Measurements from ENCODE around the gene DENND4B.

DENND4B gene

DNA sequence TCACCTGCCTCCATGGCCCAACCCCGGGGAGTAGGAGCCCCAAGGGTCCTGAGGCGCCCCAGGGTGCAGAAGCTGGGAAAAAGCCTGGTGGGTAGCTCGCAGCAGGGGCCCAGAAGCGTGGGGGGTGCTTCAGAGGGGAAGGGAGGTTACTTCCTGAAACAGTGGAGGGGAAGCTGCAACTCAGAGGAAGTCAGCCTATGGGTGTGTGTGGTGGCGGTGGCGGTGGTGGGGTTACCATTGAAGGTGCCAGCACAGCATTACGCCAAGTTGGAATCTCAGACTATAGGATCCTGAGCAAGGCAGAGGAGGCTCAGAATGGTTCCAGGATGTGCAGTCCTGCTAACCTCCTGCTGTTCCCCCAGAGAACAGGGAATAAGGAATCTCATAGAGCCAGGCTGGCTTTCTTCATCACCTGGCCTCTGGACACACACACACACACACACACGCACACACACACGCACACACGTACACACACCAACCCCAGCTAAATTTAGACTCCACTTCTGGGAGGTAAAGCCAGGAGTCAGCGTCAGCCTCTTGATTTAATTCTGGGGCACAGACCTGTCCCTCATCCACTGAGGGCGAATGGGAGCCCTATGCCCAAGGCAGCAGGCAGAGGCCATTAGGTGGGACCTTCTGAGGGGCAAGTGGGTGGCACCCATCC is 1.3 kb downstream of the DENND4B start:
- no peak for DNase-seq (ENCODE audit: low spot score)

DNA sequence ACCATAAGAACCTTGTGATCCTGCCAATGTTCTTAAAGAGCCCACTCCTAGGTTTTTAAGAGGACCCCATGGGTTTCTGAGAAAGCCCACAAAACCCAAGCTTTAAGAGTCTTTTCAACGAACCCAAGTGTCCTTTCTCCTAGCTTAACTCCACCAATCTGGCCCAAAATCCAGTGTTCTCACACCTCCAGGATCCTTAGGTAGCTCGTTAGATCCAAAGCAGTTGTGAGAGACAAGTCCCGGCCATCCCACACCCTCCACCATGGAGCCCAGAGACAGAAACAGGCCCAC is 1.7 kb downstream of the DENND4B start:
- DNase-seq (ENCODE audit: low spot score), result no peak

DNA sequence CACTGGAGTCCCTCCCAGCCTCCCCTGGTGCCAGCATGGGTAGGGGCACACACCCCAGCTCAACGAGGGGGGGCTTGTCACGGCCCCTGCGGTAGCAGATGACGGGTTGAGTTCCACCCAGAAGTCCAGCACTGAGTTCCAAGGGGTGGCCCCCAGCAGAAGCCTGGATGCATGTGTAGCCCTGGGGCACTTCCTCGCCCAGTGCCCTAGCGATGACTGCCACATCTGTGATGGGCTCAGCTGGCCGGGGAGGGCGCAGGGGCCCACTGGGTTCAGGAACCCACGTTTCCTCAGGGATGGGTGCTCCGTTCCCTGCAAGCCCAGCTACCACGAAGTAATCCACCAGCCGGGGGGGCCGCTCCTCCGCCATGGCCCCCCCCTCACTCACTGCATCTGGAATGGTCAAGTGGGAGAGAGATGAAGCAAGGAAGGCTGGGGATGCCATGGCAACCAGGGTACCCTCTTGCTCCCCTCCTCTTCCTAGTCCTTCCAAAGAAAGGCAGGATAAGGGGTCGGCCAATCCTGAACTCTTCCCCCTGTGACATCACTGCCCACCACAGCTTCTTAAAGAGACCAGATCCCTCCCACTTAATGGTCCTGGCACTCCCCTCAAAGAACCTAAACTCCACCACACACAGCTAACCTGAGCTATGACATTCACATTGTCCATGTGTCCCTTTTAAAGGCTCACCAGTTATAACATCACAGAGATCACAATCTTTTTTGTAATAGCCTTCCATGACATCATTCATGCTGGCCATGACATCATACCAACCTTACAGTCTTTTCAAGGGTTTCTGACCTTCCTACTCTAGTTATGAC is 2.3 kb downstream of the DENND4B start:
- DNase-seq (ENCODE audit: low spot score), result no peak

DNA sequence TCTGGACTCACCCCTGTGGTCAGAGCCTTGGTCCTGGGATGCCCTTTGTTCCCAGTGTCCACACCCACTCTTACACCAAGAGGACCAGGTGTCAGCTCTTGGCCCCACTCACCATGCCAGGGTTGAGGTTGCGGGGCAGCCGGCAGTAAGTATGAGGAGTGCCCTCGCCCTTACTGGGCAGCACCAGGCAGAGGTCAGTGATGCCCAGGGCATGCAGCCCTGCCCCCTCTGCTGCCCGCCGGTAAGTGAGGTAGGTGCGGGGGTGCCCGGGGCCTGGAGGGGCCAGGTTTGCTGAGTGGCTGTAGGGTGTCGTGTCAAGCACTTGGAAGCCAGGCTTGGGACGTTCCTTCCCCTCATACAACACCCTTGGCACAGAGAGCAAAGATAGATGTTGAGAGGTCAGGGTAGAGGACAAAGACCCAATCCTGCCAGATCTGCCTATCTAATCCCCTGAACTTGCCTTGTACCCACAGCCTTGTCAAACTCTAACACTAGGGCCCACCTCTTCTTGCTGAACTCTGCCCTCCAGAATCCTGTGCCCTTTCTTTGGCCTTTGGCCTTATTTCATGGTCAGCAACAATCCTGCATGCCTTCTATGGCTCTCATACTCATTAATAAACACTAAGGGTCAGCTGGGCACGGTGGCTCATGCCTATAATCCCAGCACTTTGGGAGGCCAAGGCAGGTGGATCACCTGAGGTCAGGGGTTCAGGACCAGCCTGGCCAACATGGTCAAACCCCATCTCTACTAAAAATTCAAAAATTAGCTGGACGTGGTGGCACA is 3.6 kb downstream of the DENND4B start:
- no peak for DNase-seq (ENCODE audit: low spot score)

DNA sequence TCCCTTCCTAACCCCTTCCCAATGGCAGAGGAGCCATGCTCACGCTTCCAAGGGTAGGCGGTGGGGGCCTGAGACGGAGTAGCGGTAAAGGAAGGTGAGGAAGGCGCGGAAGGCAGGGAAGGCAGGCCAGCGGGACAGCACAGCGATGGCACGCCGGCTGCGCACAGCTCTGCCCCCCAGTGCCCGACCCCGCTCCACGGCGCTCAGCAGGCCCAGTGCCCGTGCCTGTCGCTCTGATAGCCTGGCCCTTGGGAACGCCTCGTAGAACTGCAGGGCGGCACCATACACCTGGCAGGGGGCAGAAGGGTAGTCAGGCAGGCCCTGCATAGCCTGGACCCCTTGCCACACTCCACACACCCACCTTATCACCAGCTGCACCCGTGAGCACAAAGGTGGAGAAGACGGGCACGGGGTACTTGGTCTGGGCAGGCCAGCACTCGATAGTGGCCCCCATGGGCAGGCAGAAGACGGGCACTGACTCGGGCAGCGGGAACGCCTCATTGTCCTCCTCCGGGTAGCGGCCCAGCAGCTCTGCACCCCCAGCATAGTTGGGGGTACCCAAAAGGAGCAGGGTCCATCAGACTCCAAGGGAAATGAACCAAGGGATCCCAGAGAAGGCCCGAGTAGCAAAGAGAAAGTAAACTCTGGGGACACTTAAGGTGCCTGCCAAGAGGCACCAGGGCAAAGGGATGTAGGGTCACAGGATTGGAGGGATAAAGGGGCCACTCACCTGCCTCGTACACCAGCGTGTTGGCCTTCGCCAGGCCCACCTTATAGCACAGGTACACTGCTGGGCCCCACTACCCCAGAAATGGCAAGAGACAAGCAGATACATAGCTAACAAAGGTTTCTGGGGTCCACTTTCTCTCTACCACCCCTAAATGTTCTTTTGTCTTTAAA is 4.4 kb downstream of the DENND4B start:
- DNase-seq (ENCODE audit: low spot score), result no peak

DNA sequence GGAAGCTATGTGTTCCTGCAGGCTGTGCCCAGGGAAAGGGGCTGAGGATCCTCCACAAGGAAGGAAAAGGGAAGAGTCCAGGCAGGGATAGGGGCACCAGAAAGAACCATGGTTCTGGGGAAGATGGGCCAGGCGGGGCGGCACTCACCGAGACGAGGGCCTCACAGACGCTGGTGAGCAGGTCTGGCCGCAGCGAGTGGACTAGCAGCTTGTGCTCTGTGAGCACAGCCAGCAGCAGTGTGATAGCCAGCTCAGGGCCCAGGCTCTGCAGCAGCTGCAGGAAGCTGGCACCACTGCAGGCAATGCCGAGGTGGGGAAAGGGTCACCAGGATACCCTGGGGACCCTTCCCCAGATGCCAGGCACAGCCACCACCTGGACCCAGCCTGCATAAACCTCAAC is 5.8 kb downstream of the DENND4B start:
- no peak for DNase-seq (ENCODE audit: low spot score)

DNA sequence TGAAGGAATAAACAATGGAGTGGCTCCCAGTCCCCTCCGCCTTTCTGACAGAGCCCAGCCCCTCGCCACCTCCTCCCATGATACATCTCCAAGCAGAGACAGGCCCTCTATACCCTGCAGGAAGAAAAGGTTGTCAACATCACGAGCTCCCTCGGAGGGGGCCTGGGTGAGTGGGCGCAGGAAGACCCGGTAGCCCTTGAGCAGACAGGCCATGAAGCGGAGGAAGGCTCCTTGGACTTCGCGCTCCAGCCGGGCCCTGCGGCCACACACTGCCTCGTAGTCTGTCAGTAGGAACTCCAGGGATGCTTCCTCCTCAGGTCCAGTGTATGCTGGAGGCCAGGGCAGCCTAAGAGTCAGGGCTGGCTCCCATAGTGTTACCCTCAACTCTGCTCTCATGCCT is 7.0 kb downstream of the DENND4B start:
- DNase-seq (ENCODE audit: low spot score), result no peak

DNA sequence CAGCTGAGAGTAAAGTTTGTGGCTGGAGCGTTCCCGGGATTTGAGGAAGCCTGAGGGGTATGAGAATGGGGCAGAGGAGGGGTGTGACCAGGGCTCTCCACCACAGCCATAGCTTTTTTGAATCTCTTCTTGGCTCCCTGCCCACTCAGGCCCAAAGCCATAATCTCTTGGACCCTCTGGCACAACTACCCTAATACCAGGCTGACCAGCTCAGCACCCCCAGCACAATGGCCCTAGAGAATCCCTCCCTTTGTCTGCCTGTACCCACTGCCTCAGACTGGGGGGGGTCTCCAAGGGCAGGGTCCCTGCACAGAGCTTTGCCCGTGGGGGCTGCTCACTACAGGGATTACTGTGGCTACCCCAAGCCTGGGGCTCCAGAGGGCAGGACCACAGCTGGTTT is 7.5 kb downstream of the DENND4B start:
- DNase-seq (ENCODE audit: low spot score), result no peak

DNA sequence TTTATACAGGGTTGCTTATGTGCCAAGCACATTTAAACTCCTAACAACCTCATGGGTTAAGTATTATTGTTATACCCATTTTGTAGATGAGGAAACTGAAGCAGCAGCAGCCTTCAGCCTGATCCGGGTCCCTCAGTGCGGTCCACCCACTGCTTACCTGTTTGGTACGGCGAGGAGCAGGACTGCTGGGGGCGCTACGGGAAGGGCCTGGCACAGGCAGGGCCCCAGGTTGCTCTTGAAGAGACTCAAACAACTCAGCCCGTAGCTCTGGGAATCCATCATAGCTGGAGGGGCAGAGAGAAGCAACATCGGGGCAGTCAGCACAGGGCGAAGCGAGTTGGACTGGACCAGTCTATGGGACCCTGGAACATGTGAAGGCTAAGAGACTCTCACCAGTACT is 9.2 kb downstream of the DENND4B start:
- no peak for DNase-seq (ENCODE audit: low spot score)

DNA sequence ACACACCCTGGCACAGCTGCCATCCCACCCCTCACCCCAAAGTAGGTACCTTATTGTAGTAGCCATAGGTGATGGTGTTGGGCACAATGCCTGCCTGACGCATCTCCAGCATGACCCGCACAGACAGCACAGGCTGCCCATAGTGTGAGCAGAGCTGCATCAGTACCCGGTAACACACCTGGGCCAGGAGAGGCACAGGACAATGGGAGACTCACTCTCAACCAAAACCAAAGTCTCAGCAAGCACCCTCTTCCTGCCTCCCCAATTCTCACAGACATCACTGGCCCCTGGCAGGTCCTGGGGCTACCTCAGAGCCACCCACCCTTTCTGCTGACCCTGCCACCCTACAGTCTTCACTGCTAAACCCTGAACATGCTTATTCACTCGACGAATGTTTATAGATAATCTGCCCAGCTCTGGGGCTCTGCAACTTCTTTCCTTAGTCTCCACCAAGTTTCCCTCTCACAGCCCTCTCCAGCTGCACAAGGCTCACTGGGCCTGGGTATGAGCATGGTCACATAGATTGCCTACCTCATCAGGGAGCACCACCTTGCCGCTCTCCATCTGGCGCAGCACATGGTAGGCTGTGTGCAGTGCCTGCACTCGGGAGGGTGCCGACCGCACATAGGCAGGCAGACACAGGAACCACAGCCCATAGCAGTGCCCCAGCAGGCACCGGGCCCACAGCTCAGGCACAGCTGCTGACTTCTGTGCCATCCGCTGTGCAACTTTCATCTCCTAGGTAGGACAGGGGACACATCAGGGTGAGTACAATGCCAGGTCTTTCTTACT is 10.3 kb downstream of the DENND4B start:
- peak; percentile 56 for DNase-seq (ENCODE audit: low spot score)

DNA sequence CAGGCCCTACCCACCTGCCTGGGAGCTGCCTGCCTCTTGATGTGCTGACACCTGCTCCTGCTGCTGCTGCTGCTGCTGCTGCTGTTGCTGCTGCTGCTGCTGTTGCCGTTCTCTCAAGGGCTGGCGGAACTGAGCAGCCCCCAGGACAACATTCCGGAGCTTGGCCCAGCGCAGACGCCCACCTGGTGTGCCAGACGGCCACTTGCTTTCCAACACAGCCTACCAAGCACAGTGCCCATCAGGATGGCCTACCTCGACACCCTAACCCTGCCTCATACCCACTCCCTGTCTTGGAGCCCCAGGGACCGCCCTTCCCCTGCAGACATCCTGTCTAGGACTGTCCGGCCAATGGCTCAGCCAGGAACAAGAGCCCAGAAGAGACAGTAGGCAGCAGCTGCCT is 11.8 kb downstream of the DENND4B start:
- DNase-seq (ENCODE audit: low spot score), result no peak

DNA sequence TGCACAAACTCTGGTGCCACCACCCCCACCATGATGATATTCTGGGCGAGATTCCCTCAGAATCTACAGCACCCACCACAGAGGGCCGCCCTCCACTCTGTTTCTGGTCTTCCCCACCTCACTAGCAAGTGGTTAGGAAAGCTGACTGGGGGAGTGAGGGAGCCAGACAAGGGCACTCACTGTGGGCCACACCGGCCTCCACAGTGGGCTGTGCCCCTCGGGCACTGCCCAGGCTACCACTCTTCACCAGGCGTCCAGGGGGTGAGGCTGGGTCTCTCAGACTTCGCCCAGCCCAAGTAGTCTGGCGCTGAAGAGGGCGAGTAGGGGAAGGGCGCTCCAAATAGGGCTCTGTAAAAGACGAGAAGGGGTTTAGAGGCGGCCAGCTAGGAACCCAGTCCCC is 12.6 kb downstream of the DENND4B start:
- DNase-seq (ENCODE audit: low spot score), result no peak

DNA sequence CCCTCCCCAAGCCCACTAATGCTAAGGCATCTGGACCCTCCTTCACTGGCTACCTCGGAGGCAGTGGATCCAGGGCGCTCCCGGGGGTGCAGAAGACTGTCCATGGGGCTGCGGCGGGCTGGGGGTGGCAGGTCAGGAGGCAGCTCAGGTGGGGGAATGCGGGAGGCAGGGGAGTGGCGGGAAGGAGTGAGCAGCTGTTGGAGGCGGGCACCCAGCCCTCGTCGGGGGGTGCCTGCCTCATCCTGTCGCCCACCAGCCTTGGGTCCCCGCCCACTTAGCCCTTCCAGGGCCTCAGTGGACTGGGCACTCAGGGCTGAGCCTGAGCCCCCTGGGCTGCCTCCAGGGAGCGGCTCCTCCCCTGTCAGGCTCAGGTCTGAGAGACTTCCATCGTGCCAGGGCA is 13.1 kb downstream of the DENND4B start:
- no peak for DNase-seq (ENCODE audit: low spot score)

DNA sequence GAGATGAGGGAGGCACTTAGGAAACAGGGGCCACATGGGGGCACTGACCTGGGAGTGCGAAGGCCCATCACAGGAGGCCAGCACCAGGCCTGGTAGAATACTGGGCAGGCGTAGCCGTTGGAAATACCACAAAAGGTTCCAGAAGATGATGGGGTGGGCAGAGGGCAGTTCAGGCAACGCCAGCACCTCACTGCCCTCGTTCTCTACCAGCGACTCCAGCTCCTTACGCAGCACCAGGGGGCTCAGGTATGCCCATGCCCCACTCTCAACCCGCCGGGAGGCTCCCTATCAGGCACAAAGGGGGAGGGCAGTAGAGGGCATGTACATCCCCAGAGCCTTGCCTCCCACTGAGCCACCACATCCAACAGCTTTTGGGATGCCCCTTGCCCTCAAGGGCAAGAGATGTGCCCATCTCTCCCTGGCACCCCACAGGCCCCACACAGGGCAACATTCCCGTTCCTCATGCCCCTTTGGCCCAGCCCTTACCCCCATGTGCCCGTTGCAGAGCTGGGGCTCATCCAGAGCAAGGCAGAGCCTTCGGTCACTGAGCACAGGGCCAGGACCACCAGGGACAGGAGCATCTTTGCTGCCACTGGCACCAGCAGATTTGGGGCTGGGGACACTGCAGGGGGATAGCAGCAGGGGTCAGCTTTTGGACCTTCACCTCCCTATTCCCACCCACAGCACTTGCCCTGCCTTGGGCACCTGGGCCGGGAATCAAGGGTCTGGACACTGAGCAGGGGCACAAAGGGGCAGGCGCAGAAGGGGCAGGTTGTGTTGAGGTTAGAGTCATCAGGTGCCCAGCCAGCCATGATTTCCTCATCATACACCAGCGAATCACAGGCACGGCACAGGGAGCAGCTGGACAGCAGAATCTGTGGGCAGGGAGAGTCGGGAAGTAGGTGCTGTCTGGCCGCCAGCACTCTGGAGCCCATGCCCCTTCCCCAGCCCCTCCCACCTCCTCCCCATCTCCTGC is 14.1 kb downstream of the DENND4B start:
- DNase-seq (ENCODE audit: low spot score), result no peak

DNA sequence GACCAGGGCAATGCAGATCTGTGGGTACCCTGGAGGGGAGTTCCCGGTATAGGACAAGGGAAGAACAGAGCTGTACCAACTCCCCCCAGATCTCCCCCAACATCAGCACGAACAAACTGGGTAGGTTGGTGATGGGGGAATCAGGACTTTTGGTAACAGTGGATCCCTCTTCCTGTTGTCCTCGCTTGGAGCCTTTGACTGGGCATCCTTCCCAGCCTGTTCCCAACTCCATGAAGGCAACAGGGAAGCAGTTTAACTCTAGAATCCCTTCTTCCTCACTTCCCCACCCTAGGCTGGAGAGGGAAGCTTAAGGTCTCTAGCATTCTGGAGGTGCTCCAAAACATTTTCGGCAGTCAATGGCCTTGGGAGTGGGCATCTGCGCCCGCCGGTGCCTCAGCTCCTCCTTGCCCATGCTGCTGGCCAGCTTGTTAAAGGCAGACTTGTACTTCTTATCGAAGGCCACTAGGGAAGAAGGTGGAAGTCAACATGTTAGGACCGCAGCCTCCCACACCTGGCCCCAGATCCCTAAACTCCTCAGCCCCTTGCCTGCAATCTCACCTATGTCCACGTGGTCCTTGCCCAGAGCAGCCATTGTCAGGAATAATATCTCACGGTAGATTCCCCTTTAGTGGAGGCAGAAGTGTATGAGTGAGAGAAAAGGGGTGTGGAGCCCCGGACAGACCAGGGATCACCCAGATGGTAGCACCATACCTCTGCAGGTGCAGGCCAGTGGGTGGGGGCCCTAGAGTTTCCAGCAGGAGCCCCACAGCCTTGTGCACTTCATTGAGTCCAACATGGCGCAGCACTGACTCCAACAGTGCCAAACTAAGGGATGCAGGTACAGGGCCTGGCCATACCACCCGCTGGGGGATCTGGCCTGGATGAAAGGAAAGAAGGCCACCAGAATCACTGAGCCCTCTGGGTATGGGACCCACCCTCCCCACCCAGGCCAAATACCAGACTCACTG is 16.3 kb downstream of the DENND4B start:
- DNase-seq (ENCODE audit: low spot score), result no peak

DNA sequence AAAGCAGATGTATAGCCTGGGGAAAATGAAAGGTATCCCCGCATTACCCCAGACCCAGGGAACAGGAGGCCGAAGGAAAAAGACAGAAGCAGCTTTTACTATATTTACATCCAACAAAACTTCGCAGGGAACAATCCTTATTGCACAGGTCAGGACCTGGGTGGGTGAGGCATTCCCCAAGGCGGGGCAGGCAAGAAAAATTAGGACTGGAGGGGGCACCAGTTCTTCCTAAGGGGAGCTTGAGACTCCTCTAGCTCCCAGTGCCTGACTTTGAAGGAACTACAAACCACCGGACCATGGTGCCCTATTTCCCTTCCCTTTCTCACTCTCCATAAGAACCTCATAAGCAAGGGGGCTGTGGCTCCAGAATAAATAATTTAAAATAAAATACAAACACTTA is 17.1 kb downstream of the DENND4B start:
- DNase-seq (ENCODE audit: low spot score), result no peak

DNA sequence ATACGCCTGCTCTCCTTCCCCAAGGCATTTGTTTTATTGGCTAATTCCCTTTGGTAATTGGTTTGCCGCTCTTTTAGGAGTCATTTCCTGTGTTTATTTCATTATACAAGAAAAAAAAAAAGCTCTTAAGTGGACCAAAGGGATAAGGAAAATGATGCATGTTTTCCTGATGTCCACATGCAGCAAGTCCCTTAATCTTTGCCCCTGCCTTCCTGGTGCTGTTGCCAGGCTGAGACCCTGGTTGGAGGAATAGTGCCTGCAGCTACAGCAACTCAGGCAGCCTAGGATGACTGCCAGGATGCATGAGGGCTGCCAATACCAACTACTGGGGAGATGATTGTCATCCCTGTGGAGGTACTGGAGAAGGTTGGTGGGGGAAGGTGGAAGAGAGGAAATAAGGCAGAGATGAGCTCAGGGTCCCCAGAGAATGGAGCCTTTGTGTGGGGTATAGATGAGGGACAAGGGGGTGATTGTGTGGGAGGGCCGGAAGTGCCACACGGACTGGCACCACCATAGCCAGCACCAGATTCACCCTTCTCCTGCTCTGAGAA is 17.7 kb downstream of the DENND4B start:
- DNase-seq (ENCODE audit: low spot score), result no peak

DNA sequence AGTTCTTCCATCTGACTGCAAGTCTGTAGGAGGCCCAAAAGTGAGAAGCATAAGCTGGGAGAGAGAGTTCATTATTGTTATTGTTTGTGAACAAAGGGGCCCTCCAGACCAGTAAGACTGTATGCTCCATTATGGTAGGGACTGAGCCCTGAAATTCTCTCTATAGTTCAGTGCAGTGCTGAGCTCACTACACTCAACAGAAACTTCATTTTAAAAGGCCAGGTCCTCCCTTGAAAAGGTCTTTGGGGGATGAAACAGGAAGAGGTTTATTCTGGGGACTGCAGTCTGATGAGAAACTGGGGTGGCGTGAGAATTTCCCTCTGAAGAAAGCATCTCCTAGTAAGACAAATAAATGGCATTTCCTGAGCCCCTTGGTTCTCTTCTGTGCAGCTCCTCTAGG is 18.3 kb downstream of the DENND4B start:
- no peak for DNase-seq (ENCODE audit: low spot score)

DNA sequence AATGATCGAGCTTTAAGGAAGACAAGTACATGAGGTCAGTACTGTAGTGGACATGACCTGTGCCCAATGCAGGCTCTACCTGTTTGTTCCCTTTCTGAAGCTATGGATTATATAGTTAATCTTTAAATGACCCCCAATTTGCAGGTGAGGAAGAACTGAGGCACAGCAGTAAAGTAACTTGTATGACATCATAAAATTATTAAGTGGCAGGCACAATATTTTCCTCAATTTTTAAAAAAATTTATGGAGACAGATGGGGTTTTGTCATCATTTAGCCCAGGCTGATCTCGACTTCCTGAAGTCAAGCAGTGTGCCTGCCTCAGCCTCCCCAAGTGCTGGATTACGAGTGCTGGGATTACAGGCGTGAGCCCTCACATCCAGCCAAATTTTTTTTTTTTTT is 20.1 kb downstream of the DENND4B start:
- no peak for DNase-seq (ENCODE audit: low spot score)

Measured in cerebellar cortex (tissue), 1 donor.